Measurements from ENCODE around the gene ADGRG4.

GRCh38 chrX:136271300-136271699 is 29.5 kb upstream of the ADGRG4 start:
- TF ChIP-seq, protein P1, sequence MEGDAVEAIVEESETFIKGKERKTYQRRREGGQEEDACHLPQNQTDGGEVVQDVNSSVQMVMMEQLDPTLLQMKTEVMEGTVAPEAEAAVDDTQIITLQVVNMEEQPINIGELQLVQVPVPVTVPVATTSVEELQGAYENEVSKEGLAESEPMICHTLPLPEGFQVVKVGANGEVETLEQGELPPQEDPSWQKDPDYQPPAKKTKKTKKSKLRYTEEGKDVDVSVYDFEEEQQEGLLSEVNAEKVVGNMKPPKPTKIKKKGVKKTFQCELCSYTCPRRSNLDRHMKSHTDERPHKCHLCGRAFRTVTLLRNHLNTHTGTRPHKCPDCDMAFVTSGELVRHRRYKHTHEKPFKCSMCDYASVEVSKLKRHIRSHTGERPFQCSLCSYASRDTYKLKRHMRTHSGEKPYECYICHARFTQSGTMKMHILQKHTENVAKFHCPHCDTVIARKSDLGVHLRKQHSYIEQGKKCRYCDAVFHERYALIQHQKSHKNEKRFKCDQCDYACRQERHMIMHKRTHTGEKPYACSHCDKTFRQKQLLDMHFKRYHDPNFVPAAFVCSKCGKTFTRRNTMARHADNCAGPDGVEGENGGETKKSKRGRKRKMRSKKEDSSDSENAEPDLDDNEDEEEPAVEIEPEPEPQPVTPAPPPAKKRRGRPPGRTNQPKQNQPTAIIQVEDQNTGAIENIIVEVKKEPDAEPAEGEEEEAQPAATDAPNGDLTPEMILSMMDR (IDR thresholded peaks at IDR 0.05) = no peak
- no peak for TF ChIP-seq ZFX (IDR thresholded peaks at IDR 0.05; ENCODE audit: borderline replicate concordance)

Data from 22Rv1 (cell line).